SK-N-SH treated with all-trans-retinoic acid at 6 μM for 48 hours (cell line): ENCODE results near the gene KRTAP16-1.

Source experiments
- ATAC-seq: fragments of 200-7000 bp; cut with Tn5 transposase; 3 replicates; pipeline ENCODE4 v1.9.1; 2020; ENCODE audit warnings: mild to moderate bottlenecking, moderate library complexity
- ARNTL ChIP-seq: fragments of 450-650 bp; formaldehyde crosslinking; IDR thresholded peaks from 2 replicates; pipeline ENCODE4 v1.5.0; 2020; ENCODE audit warnings: low read depth, mild to moderate bottlenecking, moderate library complexity, borderline replicate concordance
- BACH2 ChIP-seq: fragments of 250-450 bp; sonication (Bioruptor Pico); IDR thresholded peaks from 2 replicates; pipeline ENCODE4 v1.9.0; 2021; ENCODE audit warnings: mild to moderate bottlenecking, borderline replicate concordance
- ESRRG ChIP-seq: fragments of 250-450 bp; sonication (Bioruptor Pico); IDR thresholded peaks from 2 replicates; pipeline ENCODE4 v1.6.1; 2021; ENCODE audit warnings: mild to moderate bottlenecking
- OSR1 ChIP-seq: fragments of 250-450 bp; sonication (Bioruptor Pico); IDR thresholded peaks from 2 replicates; pipeline ENCODE4 v1.8.0; 2022; ENCODE audit warnings: moderate library complexity, mild to moderate bottlenecking, inconsistent platforms
- POU6F1 ChIP-seq: fragments of 250-450 bp; sonication (Bioruptor Pico); IDR thresholded peaks from 2 replicates; pipeline ENCODE4 v1.8.0; 2021; ENCODE audit warnings: low read depth, mild to moderate bottlenecking, moderate library complexity, borderline replicate concordance
- PPARA ChIP-seq: fragments of 250-450 bp; sonication (Bioruptor Pico); IDR thresholded peaks from 2 replicates; pipeline ENCODE4 v1.5.0; 2020; ENCODE audit warnings: mild to moderate bottlenecking, borderline replicate concordance
- RARB ChIP-seq: fragments of 250-450 bp; sonication (Bioruptor Pico); IDR thresholded peaks from 2 replicates; pipeline ENCODE4 v1.8.0; 2021; ENCODE audit warnings: mild to moderate bottlenecking, moderate library complexity
- SNAI2 ChIP-seq: fragments of 250-450 bp; sonication (Bioruptor Pico); IDR thresholded peaks from 2 replicates; pipeline ENCODE4 v1.5.0; 2020; ENCODE audit warnings: mild to moderate bottlenecking, moderate library complexity
- TCF4 ChIP-seq: fragments of 250-450 bp; sonication (Bioruptor Pico); IDR thresholded peaks from 2 replicates; pipeline ENCODE4 v1.8.0; 2021; ENCODE audit warnings: mild to moderate bottlenecking, moderate library complexity, borderline replicate concordance
- TOX ChIP-seq: fragments of 250-450 bp; sonication (Bioruptor Pico); IDR thresholded peaks from 2 replicates; pipeline ENCODE4 v1.8.0; 2021; ENCODE audit warnings: mild to moderate bottlenecking, moderate library complexity, borderline replicate concordance
- TSHZ2 ChIP-seq: fragments of 250-450 bp; sonication (Bioruptor Pico); IDR thresholded peaks from 2 replicates; pipeline ENCODE4 v1.5.0; 2020; ENCODE audit warnings: mild to moderate bottlenecking, moderate library complexity
- ZFP3 ChIP-seq: fragments of 250-450 bp; sonication (Bioruptor Pico); IDR thresholded peaks from 2 replicates; pipeline ENCODE4 v1.5.0; 2020; ENCODE audit warnings: mild to moderate bottlenecking, moderate library complexity
- ZNF565 ChIP-seq: fragments of 450-650 bp; formaldehyde crosslinking; conservative IDR thresholded peaks from 2 replicates; pipeline ENCODE4 v1.5.0; 2020; ENCODE audit warnings: low read depth, mild to moderate bottlenecking, moderate library complexity
- ZNF70 ChIP-seq: fragments of 450-650 bp; formaldehyde crosslinking; IDR thresholded peaks from 2 replicates; pipeline ENCODE4 v1.5.0; 2020; ENCODE audit warnings: mild to moderate bottlenecking, moderate library complexity
- TF ChIP-seq, protein P1 (sequence below): fragments of 250-450 bp; sonication (Bioruptor Pico); IDR thresholded peaks from 2 replicates; pipeline ENCODE4 v1.5.1; 2020; ENCODE audit warnings: low read depth, mild to moderate bottlenecking, moderate library complexity

The KRTAP16-1 gene

DNA sequence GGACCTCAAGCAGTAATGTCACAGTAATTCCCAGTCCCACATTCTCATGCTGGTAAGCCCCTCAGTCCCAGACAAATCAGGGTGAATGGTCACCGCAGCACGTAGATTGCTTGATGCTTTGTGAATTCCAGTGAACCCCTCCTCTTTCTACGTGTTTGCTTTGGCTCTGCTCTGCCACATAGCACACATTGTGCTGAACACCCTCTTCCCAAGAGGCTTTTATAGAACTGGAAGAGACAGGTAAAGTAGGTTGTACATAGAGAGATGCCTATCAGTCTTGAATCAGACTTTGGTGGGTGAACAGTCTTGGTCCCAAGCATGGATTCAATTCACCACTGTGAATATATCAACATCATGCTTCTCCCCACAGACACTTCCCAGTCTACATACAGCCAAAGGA is 44.5 kb downstream of the KRTAP16-1 start:
- ATAC-seq: no peak
- TF ChIP-seq TSHZ2 (CRISPR knock-in tag): no peak
- TF ChIP-seq POU6F1 (CRISPR knock-in tag): no peak
- TF ChIP-seq ZFP3 (CRISPR knock-in tag): no peak
- TF ChIP-seq TCF4 (CRISPR knock-in tag): no peak
- no peak for TF ChIP-seq ZNF565 (CRISPR knock-in tag)
- TF ChIP-seq ZNF70 (CRISPR knock-in tag): no peak

DNA sequence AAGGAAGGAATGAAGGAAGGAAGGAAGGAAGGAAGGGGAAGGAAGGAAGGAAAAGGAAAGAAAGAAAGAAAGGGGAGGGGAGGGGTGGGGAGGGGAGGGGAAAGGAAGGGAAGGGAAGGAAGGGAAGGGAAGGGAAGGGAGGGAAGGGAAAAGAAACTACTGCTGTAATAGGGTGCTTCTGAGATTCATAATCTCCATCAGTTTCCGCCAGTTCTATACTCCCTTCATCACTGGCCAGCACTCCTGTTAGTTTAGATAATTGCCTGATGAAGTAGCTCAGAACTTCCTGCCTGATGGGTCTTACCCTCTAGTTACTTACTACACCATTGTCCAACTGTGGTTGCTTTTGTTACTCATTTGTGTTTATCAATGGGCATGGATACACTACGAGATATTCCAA is 45.9 kb downstream of the KRTAP16-1 start:
- no peak for TF ChIP-seq POU6F1 (CRISPR knock-in tag)
- TF ChIP-seq, protein P1, sequence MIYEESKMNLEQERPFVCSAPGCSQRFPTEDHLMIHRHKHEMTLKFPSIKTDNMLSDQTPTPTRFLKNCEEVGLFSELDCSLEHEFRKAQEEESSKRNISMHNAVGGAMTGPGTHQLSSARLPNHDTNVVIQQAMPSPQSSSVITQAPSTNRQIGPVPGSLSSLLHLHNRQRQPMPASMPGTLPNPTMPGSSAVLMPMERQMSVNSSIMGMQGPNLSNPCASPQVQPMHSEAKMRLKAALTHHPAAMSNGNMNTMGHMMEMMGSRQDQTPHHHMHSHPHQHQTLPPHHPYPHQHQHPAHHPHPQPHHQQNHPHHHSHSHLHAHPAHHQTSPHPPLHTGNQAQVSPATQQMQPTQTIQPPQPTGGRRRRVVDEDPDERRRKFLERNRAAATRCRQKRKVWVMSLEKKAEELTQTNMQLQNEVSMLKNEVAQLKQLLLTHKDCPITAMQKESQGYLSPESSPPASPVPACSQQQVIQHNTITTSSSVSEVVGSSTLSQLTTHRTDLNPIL (CRISPR knock-in tag): no peak
- TF ChIP-seq, all 23 proteins: peak for 0
- ATAC-seq: no peak

- no peak for ATAC-seq
- TF ChIP-seq BACH2 (CRISPR knock-in tag) (no peak), OSR1 (CRISPR knock-in tag) (no peak), ARNTL (CRISPR knock-in tag) (no peak), RARB (no peak), POU6F1 (CRISPR knock-in tag) (no peak), ZFP3 (CRISPR knock-in tag) (no peak), SNAI2 (no peak), TOX (CRISPR knock-in tag) (no peak), TSHZ2 (CRISPR knock-in tag) (no peak), ESRRG (CRISPR knock-in tag) (no peak), PPARA (CRISPR knock-in tag) (no peak)
- TF ChIP-seq, protein P1 (CRISPR knock-in tag): no peak
Measured at GRCh38 chr17:41258406-41258805, 50.7 kb downstream of the KRTAP16-1 start.
